ENCODE results near the gene ADGB.
"Not testable (repeated sequence)": the region's sequence is repeated elsewhere in the genome, so short reads cannot be mapped to it uniquely, and the experiment has no call there.

ADGB gene

GRCh38 chr6:146812811-146813321, 214.1 kb downstream of the ADGB start:
- H3K4ac ChIP-seq (ENCODE audit: low read depth, low read length); H3K18ac ChIP-seq (ENCODE audit: low read length); H3K27me3 ChIP-seq (ENCODE audit: insufficient read depth, low read length, poor library complexity); H4K5ac ChIP-seq (ENCODE audit: low read length); H2BK5ac ChIP-seq (ENCODE audit: low read length); H4K8ac ChIP-seq (ENCODE audit: low read depth, low read length); H3K79me1 ChIP-seq (ENCODE audit: low read length); H2AK5ac ChIP-seq (ENCODE audit: low read length); H3K23ac ChIP-seq (ENCODE audit: low read length); H3K4me3 ChIP-seq (ENCODE audit: low read length); H3K27ac ChIP-seq (ENCODE audit: low read depth, low read length); H3K79me2 ChIP-seq (ENCODE audit: control insufficient read depth, insufficient read depth, low read length); H3K4me2 ChIP-seq (ENCODE audit: low read length); H3K36me3 ChIP-seq (ENCODE audit: control insufficient read depth, insufficient read depth, low read length); H2BK15ac ChIP-seq (replicated peaks; ENCODE audit: low read depth); H3K4me1 ChIP-seq (ENCODE audit: control insufficient read depth, low read depth, low read length); H3K9ac ChIP-seq (ENCODE audit: low read length); H3K56ac ChIP-seq (ENCODE audit: low read length): not testable (repeated sequence)
- peak overlapping the region; percentile 45 for H2BK120ac ChIP-seq (ENCODE audit: low read depth, low read length)
- no CpG with 5 or more reads among the region's 6 CpGs for WGBS (ENCODE audit: extremely low coverage, insufficient coverage, low lambda C conversion rate)
- peak; percentile 20 for DNase-seq

- no CpG with 5 or more reads among the region's 3 CpGs for WGBS (ENCODE audit: extremely low coverage, insufficient coverage, low lambda C conversion rate)
- no peak overlapping the region for H3K23ac ChIP-seq (ENCODE audit: low read length)
- H3K18ac ChIP-seq (ENCODE audit: low read length), result no peak overlapping the region
- H3K79me1 ChIP-seq (ENCODE audit: low read length), result no peaks in the 10 kb centered on the region
- no peak for DNase-seq
- no peaks in the 10 kb centered on the region for H3K27me3 ChIP-seq (ENCODE audit: insufficient read depth, low read length, poor library complexity)
- no peak overlapping the region for H2BK5ac ChIP-seq (ENCODE audit: low read length)
- no peak overlapping the region for H3K9ac ChIP-seq (ENCODE audit: low read length)
- no peak overlapping the region for H2BK120ac ChIP-seq (ENCODE audit: low read depth, low read length)
- H2BK15ac ChIP-seq (replicated peaks; ENCODE audit: low read depth), result no peak overlapping the region
- no peak overlapping the region for H3K4me3 ChIP-seq (ENCODE audit: low read length)
- H3K36me3 ChIP-seq (ENCODE audit: control insufficient read depth, insufficient read depth, low read length), result no peaks in the 10 kb centered on the region
- no peak overlapping the region for H4K8ac ChIP-seq (ENCODE audit: low read depth, low read length)
- H3K4me1 ChIP-seq (ENCODE audit: control insufficient read depth, low read depth, low read length), result no peaks in the 10 kb centered on the region
- no peak overlapping the region for H2AK5ac ChIP-seq (ENCODE audit: low read length)
- no peak overlapping the region for H3K4me2 ChIP-seq (ENCODE audit: low read length)
- H3K56ac ChIP-seq (ENCODE audit: low read length), result no peak overlapping the region
- no peak overlapping the region for H3K4ac ChIP-seq (ENCODE audit: low read depth, low read length)
- H3K79me2 ChIP-seq (ENCODE audit: control insufficient read depth, insufficient read depth, low read length), result no peaks in the 10 kb centered on the region
- no peak overlapping the region for H4K5ac ChIP-seq (ENCODE audit: low read length)
- H3K27ac ChIP-seq (ENCODE audit: low read depth, low read length), result no peak overlapping the region
Observed at GRCh38 chr6:146813554-146813953, 214.8 kb downstream of the ADGB start.

GRCh38 chr6:146814148-146814750, 215.5 kb downstream of the ADGB start:
- H3K23ac ChIP-seq (ENCODE audit: low read length), result no peak overlapping the region
- no peak overlapping the region for H4K8ac ChIP-seq (ENCODE audit: low read depth, low read length)
- no peak overlapping the region for H3K18ac ChIP-seq (ENCODE audit: low read length)
- no peak overlapping the region for H3K4me3 ChIP-seq (ENCODE audit: low read length)
- no peak overlapping the region for H3K9ac ChIP-seq (ENCODE audit: low read length)
- no peaks in the 10 kb centered on the region for H3K4me1 ChIP-seq (ENCODE audit: control insufficient read depth, low read depth, low read length)
- no peak overlapping the region for H3K27ac ChIP-seq (ENCODE audit: low read depth, low read length)
- no peaks in the 10 kb centered on the region for H3K79me1 ChIP-seq (ENCODE audit: low read length)
- H3K4ac ChIP-seq (ENCODE audit: low read depth, low read length), result no peak overlapping the region
- H3K27me3 ChIP-seq (ENCODE audit: insufficient read depth, low read length, poor library complexity), result no peaks in the 10 kb centered on the region
- H2BK15ac ChIP-seq (replicated peaks; ENCODE audit: low read depth), result no peak overlapping the region
- H3K4me2 ChIP-seq (ENCODE audit: low read length), result no peak overlapping the region
- no peak overlapping the region for H4K5ac ChIP-seq (ENCODE audit: low read length)
- no CpG with 5 or more reads among the region's 1 CpG for WGBS (ENCODE audit: extremely low coverage, insufficient coverage, low lambda C conversion rate)
- no peak overlapping the region for H3K56ac ChIP-seq (ENCODE audit: low read length)
- H3K79me2 ChIP-seq (ENCODE audit: control insufficient read depth, insufficient read depth, low read length), result no peaks in the 10 kb centered on the region
- DNase-seq, result no peak
- H2AK5ac ChIP-seq (ENCODE audit: low read length), result no peak overlapping the region
- no peak overlapping the region for H2BK120ac ChIP-seq (ENCODE audit: low read depth, low read length)
- no peak overlapping the region for H2BK5ac ChIP-seq (ENCODE audit: low read length)
- H3K36me3 ChIP-seq (ENCODE audit: control insufficient read depth, insufficient read depth, low read length), result no peaks in the 10 kb centered on the region

DNA sequence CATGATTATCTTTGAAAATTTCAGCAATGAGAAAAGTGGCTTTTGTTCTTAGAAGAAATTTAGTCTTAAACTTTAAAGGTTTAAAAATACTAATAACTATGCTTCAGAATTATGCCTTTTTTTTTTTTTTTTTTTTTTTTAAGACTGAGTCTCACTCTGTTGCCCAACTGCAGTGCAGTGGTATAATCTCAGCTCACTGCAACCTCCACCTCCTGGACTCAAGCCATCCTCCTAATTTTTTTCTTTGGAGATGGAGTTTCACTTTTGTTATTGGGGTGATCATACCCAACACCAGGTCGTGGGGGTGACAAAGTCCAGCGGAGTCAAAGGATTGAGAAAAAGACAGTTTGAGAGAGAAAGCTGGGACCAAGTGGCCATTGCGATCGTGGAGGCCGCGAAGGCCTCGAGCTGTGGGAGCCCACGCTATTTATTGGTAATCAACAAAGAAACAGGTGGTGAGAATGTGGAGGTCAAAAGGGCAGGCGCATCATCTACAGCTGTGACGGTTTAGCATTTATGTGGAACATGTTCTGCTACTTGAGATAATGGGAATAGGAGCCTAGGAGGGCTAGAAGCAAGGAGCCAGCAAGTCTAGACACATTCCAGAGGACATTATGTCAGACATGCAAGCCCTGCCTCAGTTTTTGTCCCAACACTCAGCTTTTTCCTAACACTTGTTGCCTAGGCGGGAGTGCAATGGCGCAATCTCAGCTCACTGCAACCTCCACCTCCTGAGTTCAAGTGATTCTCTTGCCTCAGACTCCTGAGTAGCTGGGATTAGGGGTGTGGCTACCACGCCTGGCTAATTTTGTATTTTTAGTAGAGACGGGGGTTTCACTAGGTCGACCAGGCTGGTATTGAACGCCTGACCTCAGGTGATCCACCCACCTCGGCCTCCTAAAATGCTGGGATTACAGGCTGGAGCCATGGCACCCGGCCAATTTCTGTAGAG, 217.0 kb downstream of the ADGB start:
- peak; percentile 21 for DNase-seq
- not testable (repeated sequence) for H3K23ac ChIP-seq (ENCODE audit: low read length); H3K9ac ChIP-seq (ENCODE audit: low read length); H3K4me3 ChIP-seq (ENCODE audit: low read length); H2AK5ac ChIP-seq (ENCODE audit: low read length); H3K18ac ChIP-seq (ENCODE audit: low read length); H3K79me2 ChIP-seq (ENCODE audit: control insufficient read depth, insufficient read depth, low read length); H4K5ac ChIP-seq (ENCODE audit: low read length); H3K4me1 ChIP-seq (ENCODE audit: control insufficient read depth, low read depth, low read length); H4K8ac ChIP-seq (ENCODE audit: low read depth, low read length); H2BK5ac ChIP-seq (ENCODE audit: low read length); H3K56ac ChIP-seq (ENCODE audit: low read length); H3K79me1 ChIP-seq (ENCODE audit: low read length); H2BK120ac ChIP-seq (ENCODE audit: low read depth, low read length); H3K4me2 ChIP-seq (ENCODE audit: low read length); H3K36me3 ChIP-seq (ENCODE audit: control insufficient read depth, insufficient read depth, low read length); H3K27ac ChIP-seq (ENCODE audit: low read depth, low read length); H3K27me3 ChIP-seq (ENCODE audit: insufficient read depth, low read length, poor library complexity); H2BK15ac ChIP-seq (replicated peaks; ENCODE audit: low read depth)
- WGBS (ENCODE audit: extremely low coverage, insufficient coverage, low lambda C conversion rate), result no CpG with 5 or more reads among the region's 18 CpGs
- H3K4ac ChIP-seq (ENCODE audit: low read depth, low read length), result peak overlapping the region; percentile 3

- Histone ChIP-seq H2BK15ac (replicated peaks; ENCODE audit: low read depth) (no peak overlapping the region), H2BK5ac (ENCODE audit: low read length) (no peak overlapping the region), H3K4me3 (ENCODE audit: low read length) (no peak overlapping the region), H3K56ac (ENCODE audit: low read length) (peak overlapping the region; percentile 49), H4K5ac (ENCODE audit: low read length) (no peak overlapping the region), H3K23ac (ENCODE audit: low read length) (no peak overlapping the region), H3K4ac (ENCODE audit: low read depth, low read length) (no peak overlapping the region), H3K27me3 (ENCODE audit: insufficient read depth, low read length, poor library complexity) (no peaks in the 10 kb centered on the region), H3K79me1 (ENCODE audit: low read length) (no peaks in the 10 kb centered on the region), H3K18ac (ENCODE audit: low read length) (no peak overlapping the region), H3K4me1 (ENCODE audit: control insufficient read depth, low read depth, low read length) (no peaks in the 10 kb centered on the region), H2AK5ac (ENCODE audit: low read length) (no peak overlapping the region), H4K8ac (ENCODE audit: low read depth, low read length) (no peak overlapping the region), H3K79me2 (ENCODE audit: control insufficient read depth, insufficient read depth, low read length) (no peaks in the 10 kb centered on the region), H2BK120ac (ENCODE audit: low read depth, low read length) (no peak overlapping the region), H3K27ac (ENCODE audit: low read depth, low read length) (no peak overlapping the region), H3K9ac (ENCODE audit: low read length) (no peak overlapping the region), H3K36me3 (ENCODE audit: control insufficient read depth, insufficient read depth, low read length) (no peaks in the 10 kb centered on the region), H3K4me2 (ENCODE audit: low read length) (no peak overlapping the region)
- WGBS (ENCODE audit: extremely low coverage, insufficient coverage, low lambda C conversion rate), result no CpG with 5 or more reads among the region's 8 CpGs
- DNase-seq, result peak; percentile 19
Observed at GRCh38 chr6:146819596-146820320, 221.0 kb downstream of the ADGB start.
